Fibroblast of villous mesenchyme (primary cell): ENCODE results near the gene GABARAP. TPM values are rescaled to one million over a fixed set of nuclear protein-coding genes. Genes with fewer than 3 reads are reported as not detected.

Source experiments
- DNase-seq: peaks from one replicate; pipeline ENCODE4 v3.0.0-alpha.2; 2010; ENCODE audit warnings: low read depth
- H3K4me3 ChIP-seq: 2 replicates; pipeline ENCODE4 v1.5.1; 2011; ENCODE audit warnings: low read depth, mild to moderate bottlenecking, low read length
- total RNA-seq: library from RNA; depleted of rRNA; stranded (reverse); fragments of >200 nt; gene quantifications from 2 replicates; pipeline ENCODE4 v1.2.3, GENCODE V29; 2012
- TF ChIP-seq, protein P1 (sequence below): IDR thresholded peaks from 2 replicates; pipeline ENCODE4 v1.5.1; 2012; ENCODE audit warnings: low read depth, mild to moderate bottlenecking, low read length; ENCODE audit not compliant: insufficient read depth

GABARAP gene
- total RNA-seq, 1 donor = 225 TPM

DNA sequence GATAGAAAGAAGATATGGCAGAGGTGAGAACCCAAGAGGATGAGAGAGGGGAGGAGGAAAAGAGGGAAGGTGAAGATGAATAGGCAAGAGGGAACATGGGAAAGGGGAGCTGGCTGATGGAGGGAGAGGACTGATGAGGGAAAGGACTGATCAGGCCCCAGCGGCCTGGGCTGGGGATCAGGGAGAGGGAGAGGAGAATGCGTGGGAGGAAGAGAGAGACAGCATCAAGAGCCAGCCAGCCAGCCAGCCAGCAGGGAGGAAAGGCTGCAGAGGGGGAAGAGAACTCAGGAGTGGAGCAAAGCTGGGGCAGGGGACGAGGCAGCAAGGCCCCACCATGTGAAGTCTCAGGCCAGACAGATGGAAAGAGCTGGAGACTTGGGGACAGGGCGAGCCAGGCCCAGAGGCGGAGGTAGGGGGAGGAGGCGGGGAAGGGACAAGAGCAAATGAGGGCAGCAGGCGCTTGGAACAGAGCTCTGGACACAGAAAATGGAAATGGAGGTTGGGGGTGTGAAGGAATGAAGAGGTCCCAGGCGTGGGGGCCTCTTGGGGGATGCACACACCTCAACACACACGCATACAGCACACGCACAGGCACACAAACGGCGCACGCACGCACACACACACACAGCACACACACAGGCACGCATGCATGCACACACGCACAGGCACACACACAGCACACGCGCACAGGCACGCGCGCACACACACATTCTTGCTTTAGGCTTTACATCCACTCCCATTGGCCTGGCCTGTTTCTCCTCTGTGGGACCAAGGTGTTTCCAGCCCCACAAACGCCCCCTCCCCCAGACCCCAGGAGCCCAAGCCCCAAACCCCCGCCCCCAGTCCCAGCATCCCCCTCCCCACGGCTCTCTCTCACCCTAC lies 34.9 kb downstream of the GABARAP start:
- no peak overlapping the region for H3K4me3 ChIP-seq
- DNase-seq = peak; percentile 46
- TF ChIP-seq, protein P1, sequence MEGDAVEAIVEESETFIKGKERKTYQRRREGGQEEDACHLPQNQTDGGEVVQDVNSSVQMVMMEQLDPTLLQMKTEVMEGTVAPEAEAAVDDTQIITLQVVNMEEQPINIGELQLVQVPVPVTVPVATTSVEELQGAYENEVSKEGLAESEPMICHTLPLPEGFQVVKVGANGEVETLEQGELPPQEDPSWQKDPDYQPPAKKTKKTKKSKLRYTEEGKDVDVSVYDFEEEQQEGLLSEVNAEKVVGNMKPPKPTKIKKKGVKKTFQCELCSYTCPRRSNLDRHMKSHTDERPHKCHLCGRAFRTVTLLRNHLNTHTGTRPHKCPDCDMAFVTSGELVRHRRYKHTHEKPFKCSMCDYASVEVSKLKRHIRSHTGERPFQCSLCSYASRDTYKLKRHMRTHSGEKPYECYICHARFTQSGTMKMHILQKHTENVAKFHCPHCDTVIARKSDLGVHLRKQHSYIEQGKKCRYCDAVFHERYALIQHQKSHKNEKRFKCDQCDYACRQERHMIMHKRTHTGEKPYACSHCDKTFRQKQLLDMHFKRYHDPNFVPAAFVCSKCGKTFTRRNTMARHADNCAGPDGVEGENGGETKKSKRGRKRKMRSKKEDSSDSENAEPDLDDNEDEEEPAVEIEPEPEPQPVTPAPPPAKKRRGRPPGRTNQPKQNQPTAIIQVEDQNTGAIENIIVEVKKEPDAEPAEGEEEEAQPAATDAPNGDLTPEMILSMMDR = no peak

DNA sequence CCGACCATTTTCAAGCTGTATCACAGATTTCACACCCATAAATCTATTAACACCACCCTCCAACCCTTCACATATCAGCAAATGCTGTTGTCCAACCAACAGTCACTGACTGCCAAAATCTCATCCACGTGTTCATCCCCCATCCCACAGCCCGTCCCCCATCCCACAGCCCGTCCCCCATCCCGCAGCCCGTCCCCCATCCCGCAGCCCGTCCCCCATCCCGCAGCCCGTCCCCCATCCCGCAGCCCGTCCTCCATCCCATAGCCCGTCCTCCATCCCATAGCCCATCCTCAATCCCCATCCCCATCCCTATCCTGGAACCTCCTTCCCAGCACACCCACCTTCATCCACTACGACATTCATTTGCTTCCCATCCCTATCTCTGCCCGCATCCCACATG lies 36.7 kb downstream of the GABARAP start:
- TF ChIP-seq, protein P1 = no peak
- H3K4me3 ChIP-seq = peak overlapping the region; percentile 62
- no peak for DNase-seq

DNA sequence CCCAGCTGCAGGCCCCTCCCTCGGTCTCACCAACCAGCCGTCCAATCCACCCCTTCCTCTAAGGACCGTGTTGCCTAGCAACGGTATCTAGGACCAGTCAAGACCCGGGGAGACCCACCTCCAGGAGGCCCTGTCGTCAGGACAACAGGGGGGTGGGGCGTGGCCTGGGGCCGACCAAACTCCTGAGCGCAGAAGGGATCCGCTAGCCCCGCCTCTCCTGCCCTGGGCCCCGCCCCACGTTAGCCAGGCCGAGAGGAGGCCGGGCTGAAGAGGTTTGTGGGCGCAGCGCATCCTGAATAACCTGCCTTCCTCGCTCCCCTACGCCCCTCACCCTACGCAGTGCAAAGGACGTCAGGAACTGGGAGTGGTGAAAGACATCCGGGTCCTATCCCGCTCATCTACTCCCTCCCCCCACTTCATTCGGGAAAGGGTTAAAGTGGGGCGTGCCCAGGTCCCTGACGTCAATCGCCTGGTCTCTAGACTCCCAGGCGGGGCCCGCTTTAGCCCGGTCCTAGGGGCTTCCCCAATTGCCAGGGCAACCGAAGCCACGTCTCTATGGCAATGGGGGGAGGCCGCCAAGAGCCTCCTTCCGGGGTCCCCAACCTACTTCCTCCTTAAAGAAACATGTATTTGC lies 37.3 kb downstream of the GABARAP start:
- H3K4me3 ChIP-seq = peak overlapping the region; percentile 62
- peak; percentile 90 for DNase-seq
- TF ChIP-seq, protein P1 = no peak

DNA sequence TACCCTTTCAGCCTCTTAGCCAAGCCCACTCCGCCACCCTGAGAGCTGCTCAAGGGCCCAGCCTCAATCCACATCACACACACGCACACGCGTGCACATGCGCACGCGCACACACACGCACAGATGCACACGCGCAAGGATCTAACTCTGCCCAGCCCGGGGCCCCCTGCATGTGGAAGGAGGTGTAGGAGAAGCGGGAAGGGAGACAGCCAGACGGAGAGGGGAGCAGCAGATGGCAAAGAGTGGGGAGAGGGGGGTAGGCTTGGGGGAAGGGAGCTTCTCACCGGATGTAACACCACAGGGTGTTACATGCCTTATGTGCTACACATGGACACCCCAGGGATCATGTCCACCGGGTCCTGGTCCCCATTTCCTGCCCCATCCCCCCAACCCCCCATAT lies 37.9 kb downstream of the GABARAP start:
- TF ChIP-seq, protein P1 = no peak
- H3K4me3 ChIP-seq = peak overlapping the region; percentile 62
- no peak for DNase-seq

DNA sequence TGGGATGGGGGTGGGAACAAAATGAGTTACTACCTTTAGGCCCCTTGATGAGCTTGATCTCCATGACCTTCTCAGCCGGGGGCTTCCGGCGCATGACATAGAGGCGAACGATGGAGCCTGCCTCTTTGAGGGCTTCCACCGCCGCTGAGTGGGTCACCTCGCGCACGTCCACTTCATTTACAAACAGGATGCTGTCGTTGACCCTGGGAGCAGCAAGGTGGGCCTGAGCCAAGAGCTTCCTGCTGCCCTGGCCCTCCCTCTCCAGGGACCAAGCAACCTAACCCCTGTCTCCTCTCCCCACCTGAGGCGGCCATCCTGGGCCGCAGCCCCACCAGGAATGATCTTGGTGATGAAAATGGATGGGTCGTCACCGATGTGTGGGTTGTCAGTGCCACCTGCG lies 38.9 kb downstream of the GABARAP start:
- TF ChIP-seq, protein P1 = no peak

DNA sequence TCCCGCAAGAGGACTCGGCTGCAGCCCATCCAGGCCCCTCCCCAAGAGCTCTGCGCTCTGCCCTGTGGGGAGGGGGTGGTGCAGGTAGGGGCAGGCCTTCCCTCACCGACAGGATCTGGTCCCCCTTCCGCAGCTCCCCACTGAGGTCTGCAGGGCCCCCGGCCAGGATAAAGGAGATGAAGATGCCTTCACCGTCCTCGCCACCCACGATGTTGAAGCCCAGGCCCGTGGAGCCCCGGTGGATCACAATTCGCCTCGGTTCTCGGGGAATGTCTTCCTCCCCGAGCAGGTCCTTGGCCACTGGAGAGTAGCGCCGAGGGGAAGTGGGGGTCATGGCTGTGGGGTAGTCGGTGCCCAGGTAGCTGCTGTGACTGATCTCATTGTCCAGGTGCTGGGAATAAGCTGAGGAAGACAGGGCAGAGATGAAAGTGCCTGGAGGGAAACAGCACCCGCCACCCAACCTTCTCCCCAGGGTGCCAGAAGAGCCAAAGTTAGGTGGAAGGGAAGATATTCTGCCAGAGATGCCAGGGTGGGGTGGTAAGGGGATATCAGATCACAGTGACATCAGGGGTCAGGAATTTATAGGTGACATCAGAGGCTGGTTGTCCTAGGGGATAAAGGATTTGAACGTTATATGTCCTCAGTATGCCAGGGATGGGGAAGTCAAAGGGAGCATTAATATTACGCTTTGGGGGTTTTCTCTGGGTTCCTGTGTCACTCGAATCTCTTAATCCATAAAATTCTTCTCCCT lies 45.4 kb downstream of the GABARAP start:
- TF ChIP-seq, protein P1 = no peak
- no peak for DNase-seq
- no peak overlapping the region for H3K4me3 ChIP-seq

More for the DNA sequence above, 38.9 kb downstream of the GABARAP start:
- no peak for DNase-seq
- H3K4me3 ChIP-seq = no peak overlapping the region
